HG02763 (cell line): ENCODE results near the gene EXOC6B.

ENCODE experiments used
- ATAC-seq: cut with Tn5 transposase; IDR thresholded peaks from one replicate; pipeline ENCODE4 v1.9.1; 2021; ENCODE audit warnings: mild to moderate bottlenecking, moderate library complexity; ENCODE audit not compliant: unreplicated experiment

EXOC6B gene

GRCh38 chr2:72793798-72794440 is 31.9 kb downstream of the EXOC6B start:
- no peak for ATAC-seq

- no peak for ATAC-seq
These were observed 36.6 kb downstream of the EXOC6B start for GRCh38 chr2:72789241-72789640.

GRCh38 chr2:72788756-72789155 is 37.1 kb downstream of the EXOC6B start:
- ATAC-seq = no peak

- ATAC-seq = no peak
These were observed 40.3 kb downstream of the EXOC6B start for GRCh38 chr2:72785517-72785916.

GRCh38 chr2:72782520-72782919 is 43.3 kb downstream of the EXOC6B start:
- no peak for ATAC-seq

- ATAC-seq = no peak
These were observed 44.4 kb downstream of the EXOC6B start for GRCh38 chr2:72781480-72781879.

- ATAC-seq = no peak
These were observed 45.4 kb downstream of the EXOC6B start for GRCh38 chr2:72780477-72780876.

GRCh38 chr2:72779495-72779894 is 46.3 kb downstream of the EXOC6B start:
- no peak for ATAC-seq

GRCh38 chr2:72778410-72778809 is 47.4 kb downstream of the EXOC6B start:
- ATAC-seq = no peak

- ATAC-seq = no peak
These were observed 54.9 kb downstream of the EXOC6B start for GRCh38 chr2:72770879-72771461.

GRCh38 chr2:72765997-72766609 is 59.7 kb downstream of the EXOC6B start:
- no peak for ATAC-seq

GRCh38 chr2:72762276-72762675 is 63.6 kb downstream of the EXOC6B start:
- ATAC-seq = no peak

- ATAC-seq = no peak
These were observed 66.1 kb downstream of the EXOC6B start for GRCh38 chr2:72759755-72760154.

- no peak for ATAC-seq
These were observed 68.6 kb downstream of the EXOC6B start for GRCh38 chr2:72757177-72757775.

GRCh38 chr2:72755647-72756423 is 70.0 kb downstream of the EXOC6B start:
- ATAC-seq = no peak

GRCh38 chr2:72754628-72755320 is 71.1 kb downstream of the EXOC6B start:
- ATAC-seq = no peak

- ATAC-seq = no peak
These were observed 74.7 kb downstream of the EXOC6B start for GRCh38 chr2:72750977-72751639.

GRCh38 chr2:72750466-72750865 is 75.4 kb downstream of the EXOC6B start:
- ATAC-seq = no peak

- no peak for ATAC-seq
These were observed 78.5 kb downstream of the EXOC6B start for GRCh38 chr2:72747344-72747743.

- no peak for ATAC-seq
These were observed 80.0 kb downstream of the EXOC6B start for GRCh38 chr2:72745679-72746368.
